ENCODE results near the gene ADAMTS1.

The ADAMTS1 gene

DNA sequence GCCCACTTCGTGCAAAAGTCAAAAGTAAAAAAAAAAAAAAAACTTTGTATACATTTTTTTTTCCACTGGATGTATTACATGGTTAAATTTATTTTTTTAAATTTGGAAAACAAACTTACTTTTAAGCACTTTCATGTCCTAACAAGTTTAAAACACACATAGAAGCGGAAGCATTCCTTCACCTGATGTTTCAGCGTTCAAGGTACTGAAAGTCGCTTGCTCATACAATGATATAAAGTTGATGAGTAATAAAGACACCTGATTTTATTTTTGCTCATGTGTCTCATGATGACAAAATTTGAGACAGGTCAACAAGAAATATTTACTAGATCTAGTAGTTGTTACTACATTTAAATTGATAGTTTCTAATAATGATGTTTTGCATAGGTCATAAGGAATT is 35.5 kb downstream of the ADAMTS1 start:
- ChIA-PET CTCF (no interaction called here), POLR2A (no interaction called here)
- H3K9me3 ChIP-seq (ENCODE audit: control insufficient read depth, insufficient read depth, low read depth, low read length), result no peaks in the 10 kb centered on the region
- no peak overlapping the region for H3K4me3 ChIP-seq (ENCODE audit: low read depth, low read length)
- no peaks in the 10 kb centered on the region for H3K4me1 ChIP-seq (ENCODE audit: control insufficient read depth, insufficient read depth, low read length)
- no peaks in the 10 kb centered on the region for H3K36me3 ChIP-seq (ENCODE audit: control insufficient read depth in 2 of 2, insufficient read depth in 1 of 2, low read length in 2 of 2)
- TF ChIP-seq ZNF561 (tag by site-specific recombination; IDR thresholded peaks at IDR 0.05; ENCODE audit: borderline replicate concordance) (no peak), SCRT1 (tag by site-specific recombination; IDR thresholded peaks at IDR 0.05; ENCODE audit: borderline replicate concordance) (no peak), ZNF311 (tag by site-specific recombination; IDR thresholded peaks at IDR 0.05; ENCODE audit: borderline replicate concordance) (no peak), ZNF138 (tag by site-specific recombination; IDR thresholded peaks at IDR 0.05; ENCODE audit: borderline replicate concordance) (no peak), OSR2 (tag by site-specific recombination; IDR thresholded peaks at IDR 0.05) (no peak), ZNF664 (tag by site-specific recombination; IDR thresholded peaks at IDR 0.05) (no peak), ZNF140 (tag by site-specific recombination; IDR thresholded peaks at IDR 0.05) (no peak), SP7 (tag by site-specific recombination; IDR thresholded peaks at IDR 0.05) (no peak), ZNF211 (tag by site-specific recombination; IDR thresholded peaks at IDR 0.05; ENCODE audit: low read depth) (no peak), ZNF792 (tag by site-specific recombination; IDR thresholded peaks at IDR 0.05) (no peak), ZNF146 (tag by site-specific recombination; IDR thresholded peaks at IDR 0.05) (no peak), ZNF776 (tag by site-specific recombination; IDR thresholded peaks at IDR 0.05; ENCODE audit: borderline replicate concordance) (no peak), ZNF404 (tag by site-specific recombination; IDR thresholded peaks at IDR 0.05) (no peak)
- TF ChIP-seq, protein P1, sequence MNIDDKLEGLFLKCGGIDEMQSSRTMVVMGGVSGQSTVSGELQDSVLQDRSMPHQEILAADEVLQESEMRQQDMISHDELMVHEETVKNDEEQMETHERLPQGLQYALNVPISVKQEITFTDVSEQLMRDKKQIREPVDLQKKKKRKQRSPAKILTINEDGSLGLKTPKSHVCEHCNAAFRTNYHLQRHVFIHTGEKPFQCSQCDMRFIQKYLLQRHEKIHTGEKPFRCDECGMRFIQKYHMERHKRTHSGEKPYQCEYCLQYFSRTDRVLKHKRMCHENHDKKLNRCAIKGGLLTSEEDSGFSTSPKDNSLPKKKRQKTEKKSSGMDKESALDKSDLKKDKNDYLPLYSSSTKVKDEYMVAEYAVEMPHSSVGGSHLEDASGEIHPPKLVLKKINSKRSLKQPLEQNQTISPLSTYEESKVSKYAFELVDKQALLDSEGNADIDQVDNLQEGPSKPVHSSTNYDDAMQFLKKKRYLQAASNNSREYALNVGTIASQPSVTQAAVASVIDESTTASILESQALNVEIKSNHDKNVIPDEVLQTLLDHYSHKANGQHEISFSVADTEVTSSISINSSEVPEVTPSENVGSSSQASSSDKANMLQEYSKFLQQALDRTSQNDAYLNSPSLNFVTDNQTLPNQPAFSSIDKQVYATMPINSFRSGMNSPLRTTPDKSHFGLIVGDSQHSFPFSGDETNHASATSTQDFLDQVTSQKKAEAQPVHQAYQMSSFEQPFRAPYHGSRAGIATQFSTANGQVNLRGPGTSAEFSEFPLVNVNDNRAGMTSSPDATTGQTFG (tag by site-specific recombination; IDR thresholded peaks at IDR 0.05; ENCODE audit: borderline replicate concordance), result no peak
- TF ChIP-seq, protein P2, sequence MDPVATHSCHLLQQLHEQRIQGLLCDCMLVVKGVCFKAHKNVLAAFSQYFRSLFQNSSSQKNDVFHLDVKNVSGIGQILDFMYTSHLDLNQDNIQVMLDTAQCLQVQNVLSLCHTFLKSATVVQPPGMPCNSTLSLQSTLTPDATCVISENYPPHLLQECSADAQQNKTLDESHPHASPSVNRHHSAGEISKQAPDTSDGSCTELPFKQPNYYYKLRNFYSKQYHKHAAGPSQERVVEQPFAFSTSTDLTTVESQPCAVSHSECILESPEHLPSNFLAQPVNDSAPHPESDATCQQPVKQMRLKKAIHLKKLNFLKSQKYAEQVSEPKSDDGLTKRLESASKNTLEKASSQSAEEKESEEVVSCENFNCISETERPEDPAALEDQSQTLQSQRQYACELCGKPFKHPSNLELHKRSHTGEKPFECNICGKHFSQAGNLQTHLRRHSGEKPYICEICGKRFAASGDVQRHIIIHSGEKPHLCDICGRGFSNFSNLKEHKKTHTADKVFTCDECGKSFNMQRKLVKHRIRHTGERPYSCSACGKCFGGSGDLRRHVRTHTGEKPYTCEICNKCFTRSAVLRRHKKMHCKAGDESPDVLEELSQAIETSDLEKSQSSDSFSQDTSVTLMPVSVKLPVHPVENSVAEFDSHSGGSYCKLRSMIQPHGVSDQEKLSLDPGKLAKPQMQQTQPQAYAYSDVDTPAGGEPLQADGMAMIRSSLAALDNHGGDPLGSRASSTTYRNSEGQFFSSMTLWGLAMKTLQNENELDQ (tag by site-specific recombination; IDR thresholded peaks at IDR 0.05; ENCODE audit: low read depth), result no peak
- TF ChIP-seq, protein P3, sequence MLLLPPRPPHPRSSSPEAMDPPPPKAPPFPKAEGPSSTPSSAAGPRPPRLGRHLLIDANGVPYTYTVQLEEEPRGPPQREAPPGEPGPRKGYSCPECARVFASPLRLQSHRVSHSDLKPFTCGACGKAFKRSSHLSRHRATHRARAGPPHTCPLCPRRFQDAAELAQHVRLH (tag by site-specific recombination; IDR thresholded peaks at IDR 0.05), result no peak
- TF ChIP-seq, protein P4, sequence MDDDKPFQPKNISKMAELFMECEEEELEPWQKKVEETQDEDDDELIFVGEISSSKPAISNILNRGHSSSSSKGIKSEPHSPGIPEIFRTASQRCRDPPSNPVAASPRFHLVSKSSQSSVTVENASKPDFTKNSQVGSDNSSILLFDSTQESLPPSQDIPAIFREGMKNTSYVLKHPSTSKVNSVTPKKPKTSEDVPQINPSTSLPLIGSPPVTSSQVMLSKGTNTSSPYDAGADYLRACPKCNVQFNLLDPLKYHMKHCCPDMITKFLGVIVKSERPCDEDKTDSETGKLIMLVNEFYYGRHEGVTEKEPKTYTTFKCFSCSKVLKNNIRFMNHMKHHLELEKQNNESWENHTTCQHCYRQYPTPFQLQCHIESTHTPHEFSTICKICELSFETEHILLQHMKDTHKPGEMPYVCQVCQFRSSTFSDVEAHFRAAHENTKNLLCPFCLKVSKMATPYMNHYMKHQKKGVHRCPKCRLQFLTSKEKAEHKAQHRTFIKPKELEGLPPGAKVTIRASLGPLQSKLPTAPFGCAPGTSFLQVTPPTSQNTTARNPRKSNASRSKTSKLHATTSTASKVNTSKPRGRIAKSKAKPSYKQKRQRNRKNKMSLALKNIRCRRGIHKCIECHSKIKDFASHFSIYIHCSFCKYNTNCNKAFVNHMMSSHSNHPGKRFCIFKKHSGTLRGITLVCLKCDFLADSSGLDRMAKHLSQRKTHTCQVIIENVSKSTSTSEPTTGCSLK (tag by site-specific recombination; IDR thresholded peaks at IDR 0.05), result no peak
- TF ChIP-seq, protein P5, sequence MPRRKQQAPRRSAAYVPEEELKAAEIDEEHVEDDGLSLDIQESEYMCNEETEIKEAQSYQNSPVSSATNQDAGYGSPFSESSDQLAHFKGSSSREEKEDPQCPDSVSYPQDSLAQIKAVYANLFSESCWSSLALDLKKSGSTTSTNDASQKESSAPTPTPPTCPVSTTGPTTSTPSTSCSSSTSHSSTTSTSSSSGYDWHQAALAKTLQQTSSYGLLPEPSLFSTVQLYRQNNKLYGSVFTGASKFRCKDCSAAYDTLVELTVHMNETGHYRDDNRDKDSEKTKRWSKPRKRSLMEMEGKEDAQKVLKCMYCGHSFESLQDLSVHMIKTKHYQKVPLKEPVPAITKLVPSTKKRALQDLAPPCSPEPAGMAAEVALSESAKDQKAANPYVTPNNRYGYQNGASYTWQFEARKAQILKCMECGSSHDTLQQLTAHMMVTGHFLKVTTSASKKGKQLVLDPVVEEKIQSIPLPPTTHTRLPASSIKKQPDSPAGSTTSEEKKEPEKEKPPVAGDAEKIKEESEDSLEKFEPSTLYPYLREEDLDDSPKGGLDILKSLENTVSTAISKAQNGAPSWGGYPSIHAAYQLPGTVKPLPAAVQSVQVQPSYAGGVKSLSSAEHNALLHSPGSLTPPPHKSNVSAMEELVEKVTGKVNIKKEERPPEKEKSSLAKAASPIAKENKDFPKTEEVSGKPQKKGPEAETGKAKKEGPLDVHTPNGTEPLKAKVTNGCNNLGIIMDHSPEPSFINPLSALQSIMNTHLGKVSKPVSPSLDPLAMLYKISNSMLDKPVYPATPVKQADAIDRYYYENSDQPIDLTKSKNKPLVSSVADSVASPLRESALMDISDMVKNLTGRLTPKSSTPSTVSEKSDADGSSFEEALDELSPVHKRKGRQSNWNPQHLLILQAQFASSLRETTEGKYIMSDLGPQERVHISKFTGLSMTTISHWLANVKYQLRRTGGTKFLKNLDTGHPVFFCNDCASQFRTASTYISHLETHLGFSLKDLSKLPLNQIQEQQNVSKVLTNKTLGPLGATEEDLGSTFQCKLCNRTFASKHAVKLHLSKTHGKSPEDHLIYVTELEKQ (tag by site-specific recombination; IDR thresholded peaks at IDR 0.05; ENCODE audit: borderline replicate concordance), result no peak
- TF ChIP-seq, protein P6, sequence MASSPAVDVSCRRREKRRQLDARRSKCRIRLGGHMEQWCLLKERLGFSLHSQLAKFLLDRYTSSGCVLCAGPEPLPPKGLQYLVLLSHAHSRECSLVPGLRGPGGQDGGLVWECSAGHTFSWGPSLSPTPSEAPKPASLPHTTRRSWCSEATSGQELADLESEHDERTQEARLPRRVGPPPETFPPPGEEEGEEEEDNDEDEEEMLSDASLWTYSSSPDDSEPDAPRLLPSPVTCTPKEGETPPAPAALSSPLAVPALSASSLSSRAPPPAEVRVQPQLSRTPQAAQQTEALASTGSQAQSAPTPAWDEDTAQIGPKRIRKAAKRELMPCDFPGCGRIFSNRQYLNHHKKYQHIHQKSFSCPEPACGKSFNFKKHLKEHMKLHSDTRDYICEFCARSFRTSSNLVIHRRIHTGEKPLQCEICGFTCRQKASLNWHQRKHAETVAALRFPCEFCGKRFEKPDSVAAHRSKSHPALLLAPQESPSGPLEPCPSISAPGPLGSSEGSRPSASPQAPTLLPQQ (tag by site-specific recombination; IDR thresholded peaks at IDR 0.05), result no peak
- H3K27ac ChIP-seq (ENCODE audit: extremely low read depth, low read depth, low read length), result no peak overlapping the region

All from HEK293 (cell line).